ENCODE measurements around the gene PSORS1C2. TPM values are rescaled to one million over a fixed set of nuclear protein-coding genes. Genes with fewer than 3 reads are reported as not detected.
A peak's percentile ranks its signal among the peaks of the same experiment; 100 is the strongest.

PSORS1C2 gene
- total RNA-seq, 2 experiments from 2014 or later = not detected

GRCh38 chr6:31098449-31098938 lies 40.4 kb downstream of the PSORS1C2 start:
- H3K4me3 Mint-ChIP-seq = no peak overlapping the region
- H3K4me1 Mint-ChIP-seq (ENCODE audit: low read depth) = peaks cover 16% of the 10 kb centered on the region
- H3K36me3 Mint-ChIP-seq (ENCODE audit: low read depth) = no peaks in the 10 kb centered on the region
- DNase-seq (no peak), ATAC-seq (no peak)
- no peaks in the 10 kb centered on the region for H3K9me3 Mint-ChIP-seq (ENCODE audit: insufficient read depth)
- ChIA-PET POLR2A (no interaction called here), CTCF (interaction anchor here (3.5 kb wide), 1 partner anchor 11 kb away, joined by 17 read pairs; no protein-coding TSS in a partner anchor)
- H3K27me3 Mint-ChIP-seq (ENCODE audit: low read depth) = peaks cover 10% of the 10 kb centered on the region
- no peak overlapping the region for H3K27ac Mint-ChIP-seq

- H3K27me3 Mint-ChIP-seq (ENCODE audit: low read depth) = peaks cover 10% of the 10 kb centered on the region
- H3K27ac Mint-ChIP-seq = no peak overlapping the region
- H3K4me3 Mint-ChIP-seq = no peak overlapping the region
- no peaks in the 10 kb centered on the region for H3K9me3 Mint-ChIP-seq (ENCODE audit: insufficient read depth)
- ChIA-PET CTCF (interaction anchor here (2.2 to 3.5 kb wide), 2 partner anchors 9 to 17 kb away, joined by 7 to 17 read pairs; no protein-coding TSS in a partner anchor), POLR2A (no interaction called here)
- ATAC-seq = no peak
- no peaks in the 10 kb centered on the region for H3K36me3 Mint-ChIP-seq (ENCODE audit: low read depth)
- no peak for DNase-seq
- H3K4me1 Mint-ChIP-seq (ENCODE audit: low read depth) = peaks cover 16% of the 10 kb centered on the region
These were observed 42.2 kb downstream of the PSORS1C2 start for GRCh38 chr6:31096656-31097055.

- POLR2A ChIA-PET = no interaction called here
These were observed 42.7 kb downstream of the PSORS1C2 start for GRCh38 chr6:31096215-31096614.

GRCh38 chr6:31094389-31094881 lies 44.4 kb downstream of the PSORS1C2 start:
- POLR2A ChIA-PET = interaction anchor here (0.6 to 1.4 kb wide), 3 partner anchors 14 to 566 kb away, joined by 3 to 4 read pairs (median 3); no protein-coding TSS in a partner anchor
- Mint-ChIP-seq H3K9me3 (ENCODE audit: insufficient read depth) (no peaks in the 10 kb centered on the region), H3K27ac (peak overlapping the region; percentile 85), H3K36me3 (ENCODE audit: low read depth) (no peaks in the 10 kb centered on the region), H3K27me3 (ENCODE audit: low read depth) (peaks cover 3% of the 10 kb centered on the region), H3K4me1 (ENCODE audit: low read depth) (peaks cover 16% of the 10 kb centered on the region), H3K4me3 (no peak overlapping the region)
- ATAC-seq (peak; percentile 73), DNase-seq (peak; percentile 49)
- CTCF ChIA-PET = interaction anchor here (1.2 to 2.4 kb wide), 4 partner anchors 8 to 272 kb away, joined by 3 to 11 read pairs (median 8); no protein-coding TSS in a partner anchor

More at GRCh38 chr6:31096215-31096614, 42.7 kb downstream of the PSORS1C2 start:
- CTCF ChIA-PET = interaction anchor here (2.2 to 3.5 kb wide), 2 partner anchors 9 to 16 kb away, joined by 7 to 17 read pairs; no protein-coding TSS in a partner anchor
- ATAC-seq (no peak), DNase-seq (no peak)
- no peak overlapping the region for H3K4me3 Mint-ChIP-seq
- H3K36me3 Mint-ChIP-seq (ENCODE audit: low read depth) = no peaks in the 10 kb centered on the region
- no peaks in the 10 kb centered on the region for H3K9me3 Mint-ChIP-seq (ENCODE audit: insufficient read depth)
- H3K27me3 Mint-ChIP-seq (ENCODE audit: low read depth) = peaks cover 10% of the 10 kb centered on the region
- peaks cover 16% of the 10 kb centered on the region for H3K4me1 Mint-ChIP-seq (ENCODE audit: low read depth)
- no peak overlapping the region for H3K27ac Mint-ChIP-seq

GRCh38 chr6:31092769-31093505 lies 45.9 kb downstream of the PSORS1C2 start:
- no peaks in the 10 kb centered on the region for H3K36me3 Mint-ChIP-seq (ENCODE audit: low read depth)
- ChIA-PET POLR2A (interaction anchor here (1.4 kb wide), 1 partner anchor 13 kb away, joined by 4 read pairs; no protein-coding TSS in a partner anchor), CTCF (interaction anchor here (0.9 to 2.4 kb wide), 5 partner anchors 9 to 639 kb away, joined by 3 to 11 read pairs (median 6); no protein-coding TSS in a partner anchor)
- no peak overlapping the region for H3K27ac Mint-ChIP-seq
- DNase-seq = no peak
- ATAC-seq = no peak
- peaks cover 2% of the 10 kb centered on the region for H3K27me3 Mint-ChIP-seq (ENCODE audit: low read depth)
- no peaks in the 10 kb centered on the region for H3K9me3 Mint-ChIP-seq (ENCODE audit: insufficient read depth)
- H3K4me3 Mint-ChIP-seq = no peak overlapping the region
- H3K4me1 Mint-ChIP-seq (ENCODE audit: low read depth) = peaks cover 16% of the 10 kb centered on the region

- ATAC-seq (no peak), DNase-seq (no peak)
- Mint-ChIP-seq H3K27ac (no peak overlapping the region), H3K4me1 (ENCODE audit: low read depth) (peaks cover 17% of the 10 kb centered on the region), H3K36me3 (ENCODE audit: low read depth) (no peaks in the 10 kb centered on the region), H3K27me3 (ENCODE audit: low read depth) (no peaks in the 10 kb centered on the region), H3K9me3 (ENCODE audit: insufficient read depth) (no peaks in the 10 kb centered on the region), H3K4me3 (no peak overlapping the region)
- ChIA-PET CTCF (interaction anchor here (1.2 to 3.5 kb wide), 4 partner anchors 11 to 550 kb away, joined by 3 to 27 read pairs (median 6); no protein-coding TSS in a partner anchor), POLR2A (no interaction called here)
These were observed 46.6 kb downstream of the PSORS1C2 start for GRCh38 chr6:31092238-31092637.

GRCh38 chr6:31091680-31092079 lies 47.2 kb downstream of the PSORS1C2 start:
- Mint-ChIP-seq H3K36me3 (ENCODE audit: low read depth) (no peaks in the 10 kb centered on the region), H3K4me3 (no peak overlapping the region), H3K9me3 (ENCODE audit: insufficient read depth) (no peaks in the 10 kb centered on the region), H3K4me1 (ENCODE audit: low read depth) (peaks cover 23% of the 10 kb centered on the region), H3K27ac (no peak overlapping the region), H3K27me3 (ENCODE audit: low read depth) (peaks cover 4% of the 10 kb centered on the region)
- CTCF ChIA-PET = interaction anchor here (1.2 to 3.5 kb wide), 4 partner anchors 12 to 610 kb away, joined by 3 to 27 read pairs (median 3); no protein-coding TSS in a partner anchor
- POLR2A ChIA-PET = interaction anchor here (1.1 kb wide), 1 partner anchor 409 kb away, joined by 4 read pairs; no protein-coding TSS in a partner anchor
- DNase-seq = no peak
- ATAC-seq = no peak

- peaks cover 23% of the 10 kb centered on the region for H3K4me1 Mint-ChIP-seq (ENCODE audit: low read depth)
- H3K9me3 Mint-ChIP-seq (ENCODE audit: insufficient read depth) = no peaks in the 10 kb centered on the region
- ChIA-PET CTCF (interaction anchor here (0.7 to 3.5 kb wide), 5 partner anchors 11 to 609 kb away, joined by 3 to 27 read pairs (median 4); no protein-coding TSS in a partner anchor), POLR2A (interaction anchor here (1.1 kb wide), 1 partner anchor 408 kb away, joined by 4 read pairs; no protein-coding TSS in a partner anchor)
- peaks cover 4% of the 10 kb centered on the region for H3K27me3 Mint-ChIP-seq (ENCODE audit: low read depth)
- no peak overlapping the region for H3K4me3 Mint-ChIP-seq
- no peak overlapping the region for H3K27ac Mint-ChIP-seq
- no peak for DNase-seq
- H3K36me3 Mint-ChIP-seq (ENCODE audit: low read depth) = no peaks in the 10 kb centered on the region
- ATAC-seq = no peak
These were observed 47.9 kb downstream of the PSORS1C2 start for GRCh38 chr6:31090973-31091364.

GRCh38 chr6:31090275-31090972 lies 48.4 kb downstream of the PSORS1C2 start:
- H3K4me3 Mint-ChIP-seq = no peak overlapping the region
- CTCF ChIA-PET = interaction anchor here (0.7 to 3.5 kb wide), 5 partner anchors 11 to 608 kb away, joined by 3 to 27 read pairs (median 4); no protein-coding TSS in a partner anchor
- no peaks in the 10 kb centered on the region for H3K36me3 Mint-ChIP-seq (ENCODE audit: low read depth)
- H3K27ac Mint-ChIP-seq = no peak overlapping the region
- no peaks in the 10 kb centered on the region for H3K9me3 Mint-ChIP-seq (ENCODE audit: insufficient read depth)
- ATAC-seq = no peak
- H3K4me1 Mint-ChIP-seq (ENCODE audit: low read depth) = peaks cover 23% of the 10 kb centered on the region
- DNase-seq = no peak
- POLR2A ChIA-PET = no interaction called here
- H3K27me3 Mint-ChIP-seq (ENCODE audit: low read depth) = peaks cover 8% of the 10 kb centered on the region

All from activated CD8-positive, alpha-beta T cell treated with anti-CD3 and anti-CD28 coated beads, Interleukin-2, amount 10 ng/mL, durations not matched to agents 7 days and 5 days (primary cell).